GM10248 (cell line): Measurements from ENCODE around the gene LMNB1.

Experiments
- CTCF ChIA-PET: fragments of 300-600 bp; sonication (Branson Sonifier 250); formaldehyde crosslinking; extraction: SDS; loops from one replicate; lab custom pipeline; 2021; ENCODE audit warnings: antibody characterized with exemption; lab: Yijun Ruan, JAX
- POLR2A ChIA-PET: fragments of 350-650 bp; sonication (Branson Sonifier 250); formaldehyde crosslinking; extraction: SDS; loops from one replicate; lab custom pipeline; 2020; ENCODE audit warnings: antibody characterized with exemption; lab: Yijun Ruan, JAX
- DNase-seq: peaks from one replicate; pipeline ENCODE4 v3.0.0; 2012; ENCODE audit errors: extremely low spot score
- CTCF ChIP-seq: IDR thresholded peaks from 2 replicates; pipeline ENCODE4 v1.5.1; 2012; ENCODE audit warnings: mild to moderate bottlenecking, low read depth; ENCODE audit errors: extremely low read depth, missing control alignments, control extremely low read depth

The LMNB1 gene

GRCh38 chr5:126799780-126800179, 22.8 kb downstream of the LMNB1 start:
- ChIA-PET CTCF (interaction anchor here (1.0 to 8.6 kb wide), 3 partner anchors 21 to 199 kb away, joined by 4 to 140 read pairs (median 5); partner anchors contain the start of gene PHAX), POLR2A (interaction anchor here (0.6 kb wide), 1 partner anchor 141 kb away, joined by 4 read pairs; no protein-coding TSS in a partner anchor)
- no peak for DNase-seq
- no peak for TF ChIP-seq CTCF

DNA sequence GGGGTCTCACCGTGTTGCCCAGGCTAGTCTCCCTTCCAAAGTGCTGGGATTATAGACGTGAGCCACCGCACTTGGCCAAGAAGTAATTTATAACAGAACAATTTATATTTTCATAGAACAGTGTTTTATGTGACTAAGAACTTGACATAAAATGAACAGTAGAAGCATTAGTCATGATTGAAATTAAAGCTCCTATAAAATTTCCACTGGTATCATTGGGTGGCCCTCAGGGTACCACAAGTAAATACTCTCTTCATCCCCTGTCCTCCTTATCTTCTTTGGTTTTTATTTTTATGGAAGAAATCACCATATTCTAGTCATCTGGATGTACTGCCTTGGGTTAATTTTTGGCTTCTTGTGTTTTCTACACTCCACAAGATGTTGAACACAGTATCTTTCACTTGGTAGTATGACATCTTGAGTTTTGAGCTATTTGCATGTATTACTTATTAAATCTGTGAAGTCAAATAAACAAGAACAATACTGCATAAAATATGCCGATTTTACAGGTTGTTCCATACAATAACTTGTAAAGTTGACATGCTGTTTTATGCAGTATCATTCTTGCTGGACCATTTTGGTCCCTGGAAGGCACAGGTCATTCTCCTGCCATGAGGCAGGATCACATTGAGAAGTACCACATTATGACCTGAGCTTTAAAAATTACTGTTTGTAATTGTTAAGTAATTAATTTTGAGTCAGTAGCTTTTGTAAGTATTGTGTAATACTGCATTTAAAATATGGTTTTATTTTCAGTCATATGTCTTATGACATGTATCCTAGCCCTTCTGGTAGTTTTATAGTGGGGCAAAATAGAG, 24.4 kb downstream of the LMNB1 start:
- ChIA-PET CTCF (interaction anchor here (0.7 to 8.6 kb wide), 29 partner anchors 10 to 463 kb away, joined by 3 to 140 read pairs (median 5); partner anchors contain the start of genes LMNB1 and PHAX), POLR2A (no interaction called here)
- no peak for TF ChIP-seq CTCF
- no peak for DNase-seq

DNA sequence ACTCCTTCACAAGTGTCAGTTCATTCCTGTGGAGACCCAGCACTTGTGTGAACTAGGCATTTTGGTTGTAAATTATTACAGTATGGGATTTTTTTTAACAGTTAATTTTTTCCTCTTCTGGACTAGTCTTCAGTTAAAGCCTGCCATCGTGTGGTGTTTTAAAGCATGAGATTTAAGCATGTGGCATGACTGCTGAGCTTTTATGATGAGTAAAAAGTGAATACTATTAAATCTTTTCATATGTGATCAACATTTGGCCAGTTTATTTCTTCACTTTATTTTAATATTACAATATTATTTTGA, 25.0 kb downstream of the LMNB1 start:
- CTCF ChIA-PET, result interaction anchor here (0.7 to 8.6 kb wide), 28 partner anchors 9 to 464 kb away, joined by 3 to 140 read pairs (median 5); partner anchors contain the start of gene LMNB1
- POLR2A ChIA-PET, result no interaction called here
- peak; percentile 51 for TF ChIP-seq CTCF
- peak; percentile 26 for DNase-seq

DNA sequence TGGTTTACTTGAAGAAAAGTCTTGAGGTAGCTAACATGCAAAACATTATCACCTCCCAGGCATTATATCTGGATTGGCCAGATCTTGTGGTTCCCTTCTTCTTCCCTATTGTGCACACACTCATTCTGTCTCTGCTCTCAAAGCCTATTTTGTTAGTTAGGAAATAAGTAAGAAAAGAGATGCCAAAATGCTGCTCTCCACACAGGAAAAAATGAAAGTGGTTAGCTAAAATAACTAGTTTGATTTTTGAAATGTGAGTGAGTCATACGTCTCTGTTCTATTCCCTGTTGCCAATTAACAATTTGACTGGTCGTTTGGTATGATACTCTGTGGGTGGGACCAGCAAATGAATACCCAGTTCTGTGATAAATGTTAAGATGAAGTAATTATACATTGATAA, 28.1 kb downstream of the LMNB1 start:
- no peak for TF ChIP-seq CTCF
- CTCF ChIA-PET, result interaction anchor here (1.0 to 8.6 kb wide), 12 partner anchors 8 to 466 kb away, joined by 3 to 140 read pairs (median 4); partner anchors contain the start of gene LMNB1
- POLR2A ChIA-PET, result no interaction called here
- no peak for DNase-seq

GRCh38 chr5:126808521-126808988, 31.6 kb downstream of the LMNB1 start:
- ChIA-PET CTCF (interaction anchor here (0.7 to 5.5 kb wide), 17 partner anchors 9 to 505 kb away, joined by 3 to 45 read pairs (median 6); partner anchors contain the start of gene LMNB1), POLR2A (no interaction called here)

More at GRCh38 chr5:126808521-126808988, 31.6 kb downstream of the LMNB1 start:
- TF ChIP-seq CTCF, result peak; percentile 35
- DNase-seq, result peak; percentile 47
